GM21381 (cell line): Measurements from ENCODE around the gene DFFB.
"Not testable (repeated sequence)": the region's sequence is repeated elsewhere in the genome, so short reads cannot be mapped to it uniquely, and the experiment has no call there.

Experiments used
- ATAC-seq: cut with Tn5 transposase; IDR thresholded peaks from one replicate; pipeline ENCODE4 v1.9.1; 2021; ENCODE audit warnings: mild to moderate bottlenecking, moderate library complexity; ENCODE audit not compliant: unreplicated experiment

DFFB gene

DNA sequence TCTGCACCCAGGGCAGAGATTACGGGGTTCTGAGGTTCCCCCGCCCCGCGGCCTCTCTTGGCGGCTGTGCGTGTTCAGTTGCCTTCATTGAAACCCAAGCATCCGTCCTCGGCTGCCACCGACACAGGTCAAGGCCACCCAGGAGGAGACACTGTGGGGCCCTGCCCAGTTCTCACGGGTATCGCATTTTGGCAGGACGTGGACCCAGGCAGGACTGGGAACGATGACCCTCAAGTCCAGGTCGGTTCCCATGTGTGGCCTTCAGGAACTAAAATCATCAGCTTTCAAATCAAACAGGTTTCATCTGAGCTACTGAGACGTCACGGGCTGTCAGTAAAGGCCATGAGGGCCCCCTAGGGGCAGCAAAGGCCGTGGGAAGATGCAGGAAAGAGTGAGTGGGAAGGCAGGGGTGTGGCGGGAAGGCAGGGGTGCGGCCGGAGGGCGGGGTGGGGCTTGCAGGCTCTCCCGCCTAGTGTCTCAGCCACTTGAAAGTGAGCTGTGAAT lies 49.8 kb downstream of the DFFB start:
- no peak for ATAC-seq

DNA sequence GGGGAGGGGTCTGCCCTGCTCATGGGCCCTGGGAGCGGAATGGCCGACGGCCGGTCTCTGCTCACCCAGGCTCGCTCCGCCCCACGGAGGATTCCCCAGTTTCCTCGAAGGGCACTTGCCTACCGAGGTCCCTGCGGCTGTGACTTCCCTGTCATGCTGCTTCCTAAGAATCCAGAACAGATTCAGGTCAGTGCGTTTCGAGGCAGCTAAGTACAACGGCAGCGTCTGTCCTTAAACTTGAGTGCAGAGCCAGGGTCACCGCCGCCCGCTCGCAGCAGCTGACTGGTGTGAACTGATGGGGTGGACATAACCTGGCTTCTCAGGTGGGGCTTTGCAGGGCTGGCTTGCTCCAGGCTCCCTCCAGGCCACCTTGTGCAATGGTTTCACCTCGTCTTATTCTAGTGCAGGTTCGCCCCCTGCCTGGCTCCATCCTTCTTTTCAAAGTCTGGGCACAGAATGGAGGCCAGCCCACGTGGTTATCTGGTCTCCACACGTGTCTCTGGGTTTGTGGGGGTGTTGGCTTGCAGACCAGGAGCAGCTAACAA lies 50.4 kb downstream of the DFFB start:
- no peak for ATAC-seq

DNA sequence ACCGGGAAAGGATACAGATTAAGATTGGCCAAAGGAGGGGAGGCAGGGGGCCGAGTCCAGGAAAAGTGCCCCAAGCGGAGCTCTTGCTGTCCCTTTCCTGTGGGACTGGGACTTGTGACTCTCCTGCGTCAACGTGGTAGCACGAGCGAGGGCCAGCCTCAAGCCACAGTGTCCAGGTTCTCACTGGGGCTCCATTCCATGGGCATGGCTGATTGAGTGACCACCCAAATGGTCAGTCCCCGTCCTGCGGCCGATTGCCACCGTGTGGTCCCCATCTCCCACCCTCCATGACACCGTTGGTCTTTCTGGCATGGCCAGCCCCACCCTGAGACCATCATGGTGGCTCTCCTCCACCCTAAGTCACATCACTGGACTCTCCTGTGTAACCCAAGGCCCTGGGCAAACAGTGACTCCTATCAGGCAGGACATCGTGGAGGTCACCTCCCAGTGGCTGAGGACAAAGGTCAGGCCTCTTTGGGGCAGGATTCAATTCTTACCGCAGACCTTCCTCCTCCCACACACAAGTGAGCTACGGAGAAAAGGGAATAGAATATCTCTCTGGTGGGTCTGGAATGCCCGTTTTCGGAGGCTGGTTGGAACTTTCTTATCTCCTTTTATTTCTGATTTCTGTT lies 51.7 kb downstream of the DFFB start:
- no peak for ATAC-seq

DNA sequence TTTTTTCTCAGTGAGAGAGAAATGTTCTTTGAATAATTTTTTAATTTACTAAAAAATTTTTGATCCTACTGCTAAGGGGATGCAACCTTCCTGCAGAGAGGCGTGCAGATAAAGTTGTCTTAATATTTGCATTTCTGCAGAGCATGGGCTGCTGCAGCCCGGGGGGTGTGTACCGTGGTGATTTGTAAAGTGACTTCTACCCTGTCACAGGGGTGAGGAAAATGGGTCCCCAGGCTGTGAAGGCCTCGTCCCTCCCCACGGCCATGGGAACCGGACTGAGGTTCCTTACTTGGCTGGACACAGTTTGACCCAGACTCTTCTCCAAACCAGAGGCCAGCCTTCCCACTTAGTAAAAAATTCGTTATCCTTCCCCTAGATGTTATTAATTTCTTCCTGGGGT lies 52.3 kb downstream of the DFFB start:
- ATAC-seq: no peak

DNA sequence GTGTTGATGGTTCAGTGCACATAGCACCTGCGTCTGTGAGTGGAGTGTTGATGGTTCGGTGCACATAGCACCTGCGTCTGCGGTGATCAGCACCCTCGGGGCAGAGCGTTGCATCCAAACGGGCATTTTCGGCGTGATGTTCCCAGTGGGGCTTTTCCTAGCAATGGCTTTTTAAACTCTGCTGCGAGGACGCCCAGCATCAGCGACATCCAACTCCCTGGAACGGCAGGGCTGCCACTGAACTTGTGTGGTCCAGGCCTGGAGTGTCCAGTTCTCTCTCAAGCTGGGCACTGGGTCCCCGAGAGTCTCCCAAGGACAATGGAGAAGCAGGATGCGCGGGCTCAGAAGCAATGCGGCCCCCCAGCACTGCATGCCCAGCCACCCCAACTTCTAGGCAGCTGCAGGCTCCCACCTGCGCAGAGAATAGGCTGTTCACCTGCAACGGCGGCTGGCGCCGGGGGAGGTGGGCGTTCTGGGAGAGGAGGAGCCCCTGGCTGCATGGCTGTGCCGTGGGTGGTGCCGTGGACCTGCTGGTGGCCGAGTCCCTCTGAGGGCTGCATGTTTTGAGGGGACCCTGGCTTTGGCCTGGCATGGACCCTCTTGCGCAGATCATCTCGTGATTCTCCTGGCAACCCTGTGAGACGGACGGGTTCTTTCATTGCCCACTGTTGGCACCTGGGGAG lies 52.9 kb downstream of the DFFB start:
- ATAC-seq: no peak

DNA sequence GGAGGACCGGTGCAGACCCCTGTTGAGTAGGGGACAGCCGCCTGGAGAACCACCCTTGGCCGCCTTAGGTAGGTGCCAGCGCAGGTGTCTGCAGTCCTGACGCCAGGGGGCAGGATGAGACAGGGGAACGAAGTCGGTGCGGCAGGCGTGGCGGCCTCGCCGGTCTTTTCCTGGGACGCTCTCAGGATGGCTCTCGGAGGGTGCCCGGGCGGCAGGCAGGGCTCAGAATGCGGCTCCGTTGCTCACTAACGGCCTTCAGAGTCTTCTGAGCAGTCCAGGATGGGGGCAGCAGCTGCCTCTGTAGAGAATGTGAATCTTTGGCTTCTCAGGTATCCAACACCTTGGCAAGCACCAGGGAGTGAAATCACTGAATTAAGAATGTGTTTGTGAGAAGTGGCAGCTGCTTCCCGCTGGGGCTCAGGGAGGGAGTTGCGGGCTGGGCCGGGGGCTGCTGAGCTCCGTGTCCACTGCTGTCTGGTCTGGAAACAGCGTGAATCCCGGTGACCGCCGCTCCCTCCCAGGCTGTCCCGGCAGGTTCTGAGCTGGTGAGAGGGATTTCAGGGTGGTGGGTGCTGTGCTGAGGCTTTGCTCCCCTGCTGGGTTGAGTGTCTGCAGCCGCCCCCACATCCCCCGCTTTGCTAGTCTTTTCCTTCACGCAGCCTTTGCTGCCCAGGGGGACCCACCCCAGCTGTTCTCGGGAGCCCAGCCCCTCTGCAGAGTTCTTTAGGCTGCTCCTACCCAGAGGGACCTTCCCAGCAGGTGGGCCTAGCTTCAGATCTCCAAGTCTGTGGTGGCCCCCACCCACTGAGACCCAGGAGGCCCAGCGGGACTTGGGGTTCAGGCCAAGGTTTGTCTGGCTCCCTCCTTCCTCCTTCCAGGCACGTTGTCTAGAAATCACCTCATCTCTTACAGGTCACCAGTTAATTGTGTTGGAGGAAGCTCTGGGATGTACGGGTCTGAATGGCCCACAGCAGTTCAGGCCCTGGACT lies 53.9 kb downstream of the DFFB start:
- no peak for ATAC-seq

DNA sequence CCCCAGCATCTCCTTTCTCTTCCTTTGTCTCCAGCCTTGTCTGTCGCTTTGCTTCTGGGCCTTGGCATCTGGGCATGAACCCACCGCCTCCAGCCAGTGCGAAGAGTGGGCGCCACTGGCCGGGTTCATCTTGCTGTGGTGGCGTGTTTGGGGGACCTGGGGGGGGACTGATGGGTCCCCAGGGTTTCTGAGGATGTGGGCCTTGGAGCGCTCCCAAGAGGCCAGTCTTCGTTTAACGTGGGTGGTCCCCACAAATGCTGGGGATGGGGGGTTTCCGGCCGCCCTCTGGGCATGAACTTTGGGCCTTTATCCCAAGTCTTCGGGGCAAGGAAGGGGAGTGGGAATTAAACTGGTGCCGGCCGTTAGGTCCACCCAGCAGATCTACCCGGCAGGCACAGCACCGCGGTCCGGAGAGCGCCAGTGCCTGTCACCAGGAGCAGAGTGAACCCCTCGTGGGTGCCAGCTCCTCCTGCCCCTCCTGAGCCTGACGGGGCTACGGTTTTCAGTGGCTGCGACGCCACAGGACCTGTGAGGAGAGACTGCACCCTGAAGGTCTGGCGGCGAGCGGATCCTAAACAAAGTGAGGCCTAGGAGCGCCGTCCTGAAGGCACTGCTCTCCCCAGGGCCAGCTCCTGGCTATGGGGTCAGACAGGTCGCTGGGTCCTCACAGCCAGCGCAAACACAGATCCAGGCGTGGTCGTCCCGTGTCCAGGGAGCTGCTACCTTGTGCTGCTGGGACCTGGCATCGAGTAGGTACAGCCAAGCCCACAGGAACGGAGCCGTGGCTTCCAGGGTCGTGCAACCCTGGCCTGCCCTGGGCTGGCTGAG lies 54.9 kb downstream of the DFFB start:
- ATAC-seq: no peak

DNA sequence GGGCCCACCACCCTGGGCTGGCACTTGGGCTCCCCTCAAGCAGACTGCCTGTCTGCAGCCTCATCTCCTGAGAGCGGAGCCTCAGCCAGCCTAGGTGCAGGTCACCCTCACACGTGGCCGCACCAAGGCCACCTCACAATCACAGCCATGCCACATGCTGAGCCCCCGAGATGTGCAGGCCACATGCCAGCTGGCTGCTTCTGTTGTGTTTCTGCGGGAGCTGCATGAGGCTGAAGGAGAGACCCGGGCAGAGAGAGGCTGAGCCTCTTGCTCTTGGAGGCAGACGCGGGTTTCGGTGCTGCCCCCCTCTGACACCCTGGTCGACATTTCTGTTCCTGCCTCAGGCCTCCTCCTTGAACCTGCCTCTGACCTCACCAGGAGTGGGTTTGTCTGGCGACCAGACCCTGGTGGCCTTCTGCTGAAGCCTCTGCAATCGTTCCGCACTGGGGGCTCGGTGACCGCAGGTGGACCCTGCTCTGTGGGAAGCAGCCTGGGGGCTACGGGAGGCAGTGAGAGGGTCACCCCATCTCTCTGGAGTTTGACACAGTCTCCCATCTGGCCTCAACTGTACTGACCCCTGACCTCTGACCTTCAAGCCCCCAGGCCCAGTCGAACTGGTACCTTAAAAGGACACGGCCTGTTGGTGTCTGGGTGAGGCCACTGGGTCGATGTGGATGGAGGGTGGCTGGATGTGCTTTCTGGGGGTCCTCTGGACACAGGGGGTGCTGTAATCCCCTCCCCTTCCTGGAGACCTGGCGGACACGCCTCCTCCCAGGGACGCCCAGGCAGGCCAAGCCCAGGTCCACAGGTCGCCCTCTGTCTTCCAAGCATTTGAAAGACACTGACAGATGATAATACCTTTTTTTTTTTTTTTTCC lies 55.8 kb downstream of the DFFB start:
- ATAC-seq: no peak

DNA sequence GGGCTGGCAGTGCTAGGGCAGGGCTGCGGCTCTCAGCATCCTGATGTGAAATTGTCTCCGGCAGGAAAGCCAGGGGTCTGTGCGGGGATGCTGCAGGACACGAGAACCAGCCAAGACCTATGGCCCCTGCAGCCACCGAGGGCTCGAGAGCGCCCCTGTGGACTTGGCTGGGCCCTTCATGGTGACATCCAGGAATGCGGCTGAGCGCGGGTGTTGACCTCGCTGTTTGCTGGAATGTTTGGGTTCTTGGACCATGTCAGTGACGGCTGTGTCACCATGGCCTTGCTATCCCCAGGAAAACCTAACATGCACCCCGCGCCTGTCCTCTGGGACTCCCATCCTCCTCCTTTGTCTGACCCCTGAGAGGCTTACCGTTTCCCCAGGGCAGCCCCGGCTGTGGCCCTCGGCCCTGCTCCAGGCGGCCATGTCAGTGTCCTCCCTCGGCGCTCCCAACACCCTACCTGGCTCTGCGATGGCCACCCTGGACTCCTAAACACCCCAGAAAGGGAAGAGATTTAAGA lies 57.1 kb downstream of the DFFB start:
- no peak for ATAC-seq

DNA sequence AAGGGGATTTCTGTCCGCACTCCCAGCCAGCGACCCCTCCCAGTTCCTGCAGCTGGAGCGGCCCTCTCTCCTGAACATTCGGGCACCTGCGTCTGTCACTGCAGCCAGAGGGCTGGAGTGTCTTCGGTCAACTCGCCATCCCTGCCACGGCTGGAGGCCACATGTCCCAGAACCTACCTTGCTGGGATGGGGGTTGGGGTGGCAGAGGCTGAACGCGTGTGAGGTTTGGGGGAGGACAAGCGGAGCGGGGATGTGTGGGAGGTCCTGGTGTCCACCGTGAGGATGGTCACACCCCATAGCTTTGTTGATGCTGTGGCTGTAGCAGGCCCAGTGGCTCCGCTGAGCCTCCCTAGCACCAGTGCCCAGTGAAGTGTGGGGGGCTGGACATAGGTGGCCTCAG lies 57.6 kb downstream of the DFFB start:
- no peak for ATAC-seq

DNA sequence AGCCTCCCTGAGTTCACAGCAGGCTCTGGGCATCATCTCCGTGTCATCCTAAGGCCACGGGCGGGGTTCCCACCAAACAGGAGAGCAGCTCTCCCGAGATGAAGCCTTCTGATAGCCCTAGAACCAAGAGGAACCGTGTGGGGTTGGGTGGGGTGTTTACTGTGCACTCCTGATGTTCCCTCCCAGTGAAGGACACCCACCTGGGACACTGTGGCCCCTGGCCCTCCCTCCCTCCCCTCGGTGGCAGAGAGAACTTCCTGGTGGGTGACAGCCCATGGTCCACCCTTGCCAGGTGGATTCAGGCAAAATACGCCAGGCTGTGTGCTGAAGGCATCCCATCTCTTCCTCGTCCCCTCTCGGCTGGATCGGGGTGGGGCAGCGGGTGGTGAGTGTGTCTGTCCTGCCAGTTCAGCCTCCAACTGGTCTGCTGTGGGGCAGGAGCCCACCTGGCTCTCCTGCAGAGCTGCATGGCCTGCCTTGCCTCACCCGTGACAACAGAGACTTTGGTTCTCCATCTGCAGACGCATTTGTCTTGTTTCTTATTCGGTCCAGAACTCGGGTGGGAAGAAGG lies 58.4 kb downstream of the DFFB start:
- ATAC-seq: no peak

DNA sequence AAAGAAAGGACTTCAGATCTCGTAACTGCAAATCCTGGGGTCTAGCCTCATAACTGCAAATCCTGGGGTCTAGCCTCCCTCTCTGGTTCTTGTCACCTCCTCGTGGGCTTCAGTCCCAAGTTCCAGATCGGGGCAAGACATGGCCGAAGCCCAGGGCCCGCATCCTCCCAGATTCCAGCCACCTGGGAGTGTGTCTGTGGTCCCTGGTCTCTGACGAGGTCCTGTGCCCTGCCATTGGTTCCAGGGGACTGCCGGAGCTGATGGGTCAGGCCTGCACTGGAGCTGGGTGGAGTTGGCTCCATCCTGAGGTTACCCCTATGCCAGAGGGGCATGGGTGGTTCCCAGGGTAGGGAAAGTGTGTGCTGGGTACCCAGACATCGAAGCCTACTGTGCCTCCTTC lies 60.5 kb downstream of the DFFB start:
- no peak for ATAC-seq

DNA sequence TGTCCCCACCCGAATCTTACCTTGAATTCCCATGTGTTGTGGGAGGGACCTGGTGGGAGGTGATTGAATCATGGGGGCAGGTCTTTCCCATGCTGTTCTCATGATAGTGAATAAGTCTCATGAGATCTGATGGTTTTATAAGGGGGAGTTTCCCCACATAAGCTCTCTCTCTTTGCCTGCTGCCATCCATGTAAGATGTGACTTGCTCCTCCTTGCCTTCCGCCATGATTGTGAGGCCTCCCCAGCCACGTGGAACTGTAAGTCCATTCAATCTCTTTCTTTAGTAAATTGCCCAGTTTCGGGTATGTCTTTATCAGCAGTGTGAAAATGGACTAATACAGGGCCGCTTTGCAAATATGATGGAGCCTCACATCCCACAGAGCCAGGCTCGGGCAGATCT lies 61.1 kb downstream of the DFFB start:
- ATAC-seq: not testable (repeated sequence)

DNA sequence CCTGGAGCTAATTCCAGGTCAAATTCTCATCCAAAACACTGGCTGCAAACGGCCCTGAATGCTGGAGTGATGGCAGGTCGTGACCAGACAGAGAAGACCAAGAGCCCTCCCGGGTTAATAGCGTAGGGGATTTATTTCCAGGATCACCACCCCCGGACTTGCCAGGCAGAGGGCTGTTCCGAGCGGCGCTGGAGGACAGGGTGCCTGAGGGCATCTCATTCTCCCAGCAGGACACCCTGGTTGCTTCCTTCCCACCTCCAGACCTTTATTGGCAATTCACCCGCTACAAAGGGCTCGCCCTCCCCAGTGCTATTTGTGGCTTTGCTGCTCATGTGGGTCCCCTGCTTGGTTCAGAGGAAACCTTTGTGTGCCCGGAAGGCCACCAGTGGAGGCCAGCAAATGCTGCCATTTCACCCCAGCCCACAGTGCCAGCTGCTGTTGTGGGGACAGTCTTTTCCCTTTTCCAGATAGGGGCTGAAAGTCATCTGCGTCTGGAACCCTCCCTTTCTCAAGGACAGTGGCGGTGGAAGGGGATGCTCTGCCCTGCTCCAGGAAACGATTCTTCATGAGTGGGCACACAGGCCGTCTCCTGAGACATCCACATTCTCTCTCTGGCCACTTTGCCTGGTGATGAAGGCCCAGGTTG lies 61.8 kb downstream of the DFFB start:
- ATAC-seq: no peak

DNA sequence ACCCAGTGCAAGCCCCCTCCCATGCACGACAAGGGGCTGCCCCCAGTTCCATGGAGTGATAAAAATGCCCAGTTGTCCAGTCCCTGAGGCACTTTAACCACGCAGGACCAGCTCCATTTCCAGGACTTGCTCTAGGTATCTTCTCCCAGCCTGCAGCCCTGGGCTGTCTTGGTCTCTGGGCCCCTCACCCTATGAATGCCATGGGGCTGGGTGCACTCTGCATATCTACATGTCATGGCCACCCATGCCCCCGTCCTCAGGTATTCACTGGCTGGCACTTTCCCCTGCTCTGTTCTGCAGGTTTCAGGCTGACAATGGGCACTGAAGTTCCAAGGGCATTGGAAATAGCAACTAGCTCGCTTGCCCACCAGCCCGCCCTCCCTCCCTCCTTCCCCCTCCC lies 62.4 kb downstream of the DFFB start:
- ATAC-seq: no peak

DNA sequence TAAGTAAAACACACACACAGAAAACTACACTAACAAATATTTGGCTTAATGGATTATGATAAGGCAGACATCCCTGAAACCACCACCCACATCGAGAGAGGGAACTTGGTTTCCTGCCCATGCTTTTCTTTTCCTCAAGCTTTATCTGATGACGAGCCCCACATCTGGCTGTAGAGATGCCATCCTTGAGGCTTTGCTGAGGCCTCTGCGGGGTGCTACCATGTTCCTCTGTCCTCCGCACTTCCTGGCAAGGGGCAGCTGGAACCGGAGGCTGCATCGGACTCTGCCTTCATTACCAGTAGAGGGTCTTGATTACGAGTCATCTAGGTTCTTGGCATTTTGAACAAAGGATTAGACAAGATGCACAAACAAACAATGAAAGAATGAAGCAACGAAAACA lies 64.5 kb downstream of the DFFB start:
- ATAC-seq: no peak

DNA sequence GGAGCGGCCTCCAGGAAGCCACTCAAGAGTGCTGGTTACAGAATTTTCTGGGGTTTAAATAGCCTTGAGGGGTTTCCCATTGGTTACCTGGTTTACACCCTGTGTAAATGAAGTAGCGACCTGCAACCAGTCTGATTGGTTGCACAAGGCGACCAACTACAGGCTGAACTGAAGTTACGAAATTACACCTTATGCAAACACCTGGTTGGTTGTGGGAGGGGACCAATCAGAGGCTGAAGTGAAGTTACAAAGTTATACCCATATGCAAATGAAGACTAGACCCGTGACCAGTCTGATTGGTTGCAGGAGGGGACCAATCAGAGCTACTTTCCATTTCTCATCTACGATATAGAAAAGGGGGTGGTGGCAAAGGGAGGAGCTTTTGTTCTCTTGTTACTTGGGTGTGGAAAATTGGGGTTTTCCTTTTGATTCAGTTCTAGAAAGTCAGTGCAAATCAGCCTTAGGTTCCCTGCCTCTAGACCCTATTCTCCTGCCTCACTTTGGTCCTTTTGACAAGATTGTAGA lies 65.0 kb downstream of the DFFB start:
- no peak for ATAC-seq

DNA sequence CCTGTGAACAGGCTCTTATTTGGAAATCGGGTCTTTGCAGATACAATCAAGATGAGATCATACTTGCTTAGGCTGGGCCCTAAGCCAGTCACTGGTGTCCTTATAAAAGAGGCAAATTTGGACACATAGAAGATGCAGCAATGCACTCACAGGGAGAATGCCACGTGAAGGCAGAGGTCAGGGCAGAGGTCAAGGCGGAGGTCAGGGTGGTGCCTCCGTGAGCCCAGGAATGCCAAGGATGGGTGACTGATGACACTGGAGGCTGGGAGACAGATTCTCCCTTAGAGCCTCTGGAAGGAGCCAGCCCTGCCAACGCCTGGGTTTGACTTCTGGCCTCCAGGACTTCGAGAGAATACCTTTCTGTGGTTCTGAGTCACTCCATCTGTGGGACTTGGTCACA lies 65.6 kb downstream of the DFFB start:
- no peak for ATAC-seq
